NCI-H1436 treated with DMSO at 0.1 percent for 48 hours (cell line): ENCODE measurements around the gene AP1G2.
"Not testable (repeated sequence)": the region's sequence is repeated elsewhere in the genome, so short reads cannot be mapped to it uniquely, and the experiment has no call there.

Source experiments
- DNase-seq: peaks from one replicate; lab custom pipeline; 2025; lab: John Stamatoyannopoulos, UW

The AP1G2 gene

GRCh38 chr14:23538050-23538718 lies 29.4 kb downstream of the AP1G2 start:
- DNase-seq: no peak

GRCh38 chr14:23537351-23538049 lies 30.1 kb downstream of the AP1G2 start:
- DNase-seq: no peak

GRCh38 chr14:23536906-23537305 lies 30.7 kb downstream of the AP1G2 start:
- not testable (repeated sequence) for DNase-seq

GRCh38 chr14:23536494-23536893 lies 31.1 kb downstream of the AP1G2 start:
- no peak for DNase-seq

- no peak for DNase-seq
These were observed 31.6 kb downstream of the AP1G2 start for GRCh38 chr14:23535943-23536342.

- DNase-seq: no peak
These were observed 33.7 kb downstream of the AP1G2 start for GRCh38 chr14:23533652-23534435.

- no peak for DNase-seq
These were observed 34.9 kb downstream of the AP1G2 start for GRCh38 chr14:23532658-23533057.

- DNase-seq: no peak
These were observed 36.2 kb downstream of the AP1G2 start for GRCh38 chr14:23531391-23531790.

- DNase-seq: no peak
These were observed 37.1 kb downstream of the AP1G2 start for GRCh38 chr14:23530375-23531055.

- DNase-seq: no peak
These were observed 38.6 kb downstream of the AP1G2 start for GRCh38 chr14:23529016-23529415.

GRCh38 chr14:23528555-23528954 lies 39.0 kb downstream of the AP1G2 start:
- no peak for DNase-seq

GRCh38 chr14:23525611-23526010 lies 42.0 kb downstream of the AP1G2 start:
- DNase-seq: no peak

GRCh38 chr14:23524954-23525353 lies 42.6 kb downstream of the AP1G2 start:
- no peak for DNase-seq

- DNase-seq: no peak
These were observed 44.2 kb downstream of the AP1G2 start for GRCh38 chr14:23523229-23524016.

GRCh38 chr14:23522643-23523198 lies 44.9 kb downstream of the AP1G2 start:
- no peak for DNase-seq

- no peak for DNase-seq
These were observed 45.6 kb downstream of the AP1G2 start for GRCh38 chr14:23521785-23522640.

- DNase-seq: no peak
These were observed 46.6 kb downstream of the AP1G2 start for GRCh38 chr14:23520899-23521533.

- no peak for DNase-seq
These were observed 48.9 kb downstream of the AP1G2 start for GRCh38 chr14:23518709-23519108.

GRCh38 chr14:23517650-23518326 lies 49.8 kb downstream of the AP1G2 start:
- DNase-seq: no peak
